A172 (cell line): ENCODE measurements around the gene WNT6. TPM values are rescaled to one million over a fixed set of nuclear protein-coding genes. Genes with fewer than 3 reads are reported as not detected.
A peak's percentile ranks its signal among the peaks of the same experiment; 100 is the strongest.

Experiments used
- DNase-seq: peaks from one replicate; pipeline ENCODE4 v3.0.0-alpha.2; 2015; ENCODE audit warnings: low spot score
- total RNA-seq: library from RNA; depleted of rRNA; stranded (reverse); fragments of >200 nt; shearing (Covaris generic); gene quantifications from 2 replicates; pipeline ENCODE4 v1.2.3, GENCODE V29; 2014; rRNA removed

Gene WNT6
- total RNA-seq, 1 experiment from 2014 or later: not detected

DNA sequence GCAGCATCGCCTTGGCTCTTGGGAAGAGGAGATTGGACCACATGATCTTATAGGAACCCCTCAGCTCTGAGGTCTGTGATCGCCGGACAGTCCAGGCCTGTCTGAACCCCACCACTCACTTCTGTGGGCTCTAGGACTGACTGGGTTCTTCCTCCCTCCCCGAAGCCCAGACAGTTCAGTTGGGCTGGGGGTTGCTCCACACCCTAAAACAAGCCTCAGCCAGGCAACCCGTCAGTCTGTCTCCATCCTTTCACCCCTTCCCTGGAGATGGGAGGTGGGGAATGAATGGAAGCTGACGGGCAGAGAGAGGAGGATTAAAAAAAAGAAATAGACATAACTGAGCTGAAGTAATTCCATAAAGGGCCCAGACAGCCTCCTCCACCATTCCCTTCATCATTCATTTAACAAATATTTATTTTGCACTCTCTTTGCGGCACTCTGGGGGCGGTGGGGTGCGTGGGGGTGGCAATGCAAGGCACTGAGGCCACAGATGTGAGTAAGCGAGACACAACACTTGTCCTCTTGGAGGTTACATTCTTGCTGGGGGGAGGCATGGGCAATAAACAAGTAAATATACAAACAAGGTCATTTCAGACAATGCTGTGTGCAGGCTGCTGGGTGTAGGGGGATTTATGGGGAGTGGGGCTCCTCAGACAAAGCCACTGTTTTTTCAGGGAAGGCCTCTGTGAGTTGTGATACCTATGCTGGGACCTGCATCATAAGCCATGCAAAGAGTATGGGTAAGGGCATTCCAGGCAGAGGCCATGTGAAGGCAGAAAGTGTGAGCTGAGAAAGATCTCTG, 33.9 kb downstream of the WNT6 start:
- no peak for DNase-seq

DNA sequence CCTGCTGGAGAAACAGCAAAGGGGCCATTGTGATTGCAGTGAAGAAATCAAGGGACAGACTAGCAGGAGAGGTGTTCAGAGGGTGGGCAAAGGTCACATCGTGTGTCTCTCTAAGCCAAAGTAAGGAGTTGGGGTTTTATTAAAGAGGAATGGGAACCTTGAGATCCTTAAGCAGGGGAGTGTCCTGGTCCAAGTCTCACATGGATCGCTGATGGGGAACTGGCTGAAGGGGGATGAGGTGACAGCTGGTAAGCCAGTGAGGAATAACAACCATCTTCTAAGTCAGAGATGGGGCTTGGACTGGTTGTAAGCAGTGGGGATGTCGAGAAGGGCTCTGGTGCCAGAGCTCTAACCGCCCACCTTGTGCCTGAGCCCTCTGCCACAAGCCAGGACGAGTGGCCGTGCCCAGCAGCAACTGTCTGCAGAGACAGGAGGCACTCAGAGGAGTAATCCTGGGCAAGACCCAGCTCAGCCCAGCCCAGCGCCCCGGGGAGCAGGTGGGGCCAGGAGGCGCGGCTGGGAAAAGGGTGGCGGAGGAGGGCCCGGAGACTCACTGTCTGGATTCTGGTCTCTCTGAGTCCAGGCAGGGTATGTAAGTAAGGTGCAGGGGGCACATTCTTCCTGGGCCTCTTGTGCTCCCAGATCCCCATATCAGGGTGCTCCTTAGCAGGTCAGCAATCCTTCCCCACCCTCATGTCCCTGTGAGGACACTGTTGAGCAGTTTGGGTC, 34.7 kb downstream of the WNT6 start:
- DNase-seq: no peak

DNA sequence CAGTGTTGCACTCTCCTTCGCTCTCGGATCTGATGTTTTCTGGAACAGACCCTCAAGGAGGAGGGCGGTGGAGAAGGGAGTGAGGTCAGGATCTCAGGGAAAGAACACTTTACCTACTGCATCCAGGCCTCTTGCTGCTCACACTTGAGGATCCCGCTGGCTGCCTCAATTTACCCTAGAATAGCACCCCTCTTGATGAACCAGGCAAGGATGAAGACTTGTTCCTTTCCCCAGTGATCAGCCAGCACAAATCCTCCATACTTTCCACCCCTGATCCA, 35.2 kb downstream of the WNT6 start:
- no peak for DNase-seq

DNA sequence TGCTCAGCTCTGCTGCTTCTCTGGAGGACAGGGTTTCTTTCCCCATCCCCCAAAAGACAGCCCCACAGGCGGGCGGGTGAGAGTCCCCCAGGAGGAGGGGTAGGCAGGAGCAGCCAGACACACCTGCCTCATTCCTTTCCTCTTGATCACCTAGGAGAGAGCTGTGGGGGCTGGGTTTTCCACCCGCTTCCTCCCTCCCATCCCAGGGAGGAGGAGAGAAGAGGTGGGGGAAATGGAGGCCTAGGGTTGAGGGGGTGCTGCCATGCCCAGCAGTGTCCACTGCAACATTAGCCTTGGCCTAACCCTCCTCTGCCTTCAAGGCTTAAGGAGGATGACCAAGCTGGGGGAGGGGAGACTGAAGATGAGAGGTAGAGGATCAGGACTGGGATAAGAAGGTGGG, 35.7 kb downstream of the WNT6 start:
- DNase-seq: no peak

DNA sequence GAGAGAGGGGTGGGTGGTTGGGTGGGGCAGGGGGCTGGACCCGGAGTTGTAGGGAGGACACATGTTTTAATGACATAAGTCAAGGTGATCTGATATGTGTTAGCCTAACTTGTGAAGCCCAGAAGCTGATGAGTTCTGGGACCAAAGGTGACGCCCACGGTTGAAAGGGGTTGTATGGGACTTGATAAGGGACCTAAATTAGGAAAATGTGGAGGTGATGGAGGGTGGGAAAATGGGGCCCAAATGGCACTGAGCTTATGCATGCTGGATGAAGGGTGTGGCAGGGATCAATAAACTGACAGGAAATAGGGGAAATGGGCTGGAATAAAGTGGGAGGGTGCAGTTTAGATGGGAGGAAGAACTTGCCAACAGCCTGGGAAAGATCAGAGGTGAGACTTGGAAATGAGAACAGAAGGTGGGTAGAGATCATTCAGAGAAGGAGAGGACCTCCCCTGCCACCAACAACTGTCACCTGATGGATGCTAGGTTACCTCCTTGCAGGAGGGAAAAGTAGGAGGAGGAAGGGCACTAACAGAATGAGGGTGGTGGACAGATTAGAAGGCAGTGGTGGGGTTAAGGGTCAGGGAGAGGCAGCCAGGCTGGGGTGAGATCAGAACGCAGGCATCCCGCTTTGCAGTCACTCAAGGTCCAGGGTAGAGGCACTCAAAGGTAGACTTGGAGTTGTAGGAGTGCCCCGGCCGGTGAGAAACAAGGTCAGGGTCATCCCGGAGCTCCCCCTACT, 36.3 kb downstream of the WNT6 start:
- peak; percentile 69 for DNase-seq

DNA sequence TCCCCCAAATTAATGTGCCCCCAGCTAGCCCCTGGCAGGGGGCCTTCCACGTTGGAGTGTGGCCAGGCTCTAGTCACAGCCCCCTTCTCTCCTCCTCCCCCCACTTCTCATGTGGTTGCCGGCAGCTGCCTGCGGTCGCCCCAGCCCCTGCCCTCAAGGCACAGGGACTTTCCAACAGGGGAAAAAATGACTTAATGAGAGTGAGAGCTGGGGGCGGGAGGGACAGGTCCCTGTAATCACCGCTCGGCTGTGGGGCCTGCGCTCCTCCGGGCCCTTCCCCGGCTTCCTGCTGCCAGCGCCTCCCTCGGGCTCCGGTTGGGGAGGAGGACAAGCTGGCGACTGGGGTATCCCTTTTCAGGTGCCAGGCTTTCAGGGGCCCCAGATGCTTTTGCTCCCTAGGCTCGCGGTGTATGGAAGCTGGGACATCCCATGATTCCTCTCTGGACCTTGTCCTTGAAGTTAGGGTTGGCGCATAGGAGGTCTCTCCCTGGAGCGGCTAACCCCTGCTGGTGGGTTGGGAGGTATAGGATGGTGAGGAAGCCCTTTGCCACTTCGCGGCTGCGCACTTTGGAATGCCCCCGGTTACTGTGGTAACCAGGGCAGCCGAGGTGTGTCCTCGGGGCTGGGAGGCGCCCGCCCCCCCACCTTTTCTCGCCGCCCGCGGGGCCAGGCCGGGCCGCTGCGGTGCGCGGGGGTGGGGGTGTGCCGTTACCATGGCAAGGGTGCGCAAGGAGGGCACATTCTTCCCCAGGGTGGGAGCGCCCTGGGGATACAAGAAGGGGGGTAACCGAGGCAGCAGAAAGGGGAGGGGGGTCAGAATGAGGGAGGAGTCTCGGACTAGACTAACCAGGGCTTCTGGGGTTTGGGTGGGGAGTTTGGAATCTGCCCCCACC, 37.1 kb downstream of the WNT6 start:
- DNase-seq: peak; percentile 82

DNA sequence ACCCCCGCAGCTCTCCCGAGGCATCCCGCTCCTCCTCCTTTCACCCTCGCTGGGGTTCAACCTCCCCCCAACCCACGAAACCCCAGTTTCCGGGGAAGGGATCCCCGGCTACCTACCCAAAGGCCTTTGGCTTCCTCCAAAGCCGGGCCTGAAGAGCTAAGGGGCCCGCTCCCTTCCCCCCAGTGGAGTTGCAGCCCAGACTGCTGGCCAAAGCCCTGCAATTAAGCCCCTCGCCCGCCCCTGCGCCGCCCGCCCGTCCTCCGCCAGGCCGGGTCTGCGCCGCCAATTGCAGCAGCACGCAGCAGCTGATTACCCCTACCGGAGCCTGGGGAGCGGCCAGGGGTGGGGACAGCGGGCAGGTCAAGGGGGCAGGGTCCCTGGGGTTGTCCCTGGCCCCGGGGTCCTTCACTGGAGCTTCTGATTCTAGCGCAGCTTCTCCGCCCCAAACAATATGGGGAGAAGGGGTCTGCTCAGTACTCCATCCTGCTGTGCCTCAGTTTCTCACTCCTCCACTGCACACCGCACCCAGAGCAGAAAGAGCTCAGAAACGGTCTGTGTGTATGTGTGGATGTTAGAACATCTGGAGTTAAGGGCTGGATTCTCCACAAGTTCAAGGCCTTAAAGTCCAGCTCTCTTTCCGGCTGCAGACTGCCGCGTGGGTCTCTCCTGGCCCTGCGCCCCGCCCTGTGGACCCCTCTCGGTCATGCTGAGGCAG, 37.9 kb downstream of the WNT6 start:
- no peak for DNase-seq

DNA sequence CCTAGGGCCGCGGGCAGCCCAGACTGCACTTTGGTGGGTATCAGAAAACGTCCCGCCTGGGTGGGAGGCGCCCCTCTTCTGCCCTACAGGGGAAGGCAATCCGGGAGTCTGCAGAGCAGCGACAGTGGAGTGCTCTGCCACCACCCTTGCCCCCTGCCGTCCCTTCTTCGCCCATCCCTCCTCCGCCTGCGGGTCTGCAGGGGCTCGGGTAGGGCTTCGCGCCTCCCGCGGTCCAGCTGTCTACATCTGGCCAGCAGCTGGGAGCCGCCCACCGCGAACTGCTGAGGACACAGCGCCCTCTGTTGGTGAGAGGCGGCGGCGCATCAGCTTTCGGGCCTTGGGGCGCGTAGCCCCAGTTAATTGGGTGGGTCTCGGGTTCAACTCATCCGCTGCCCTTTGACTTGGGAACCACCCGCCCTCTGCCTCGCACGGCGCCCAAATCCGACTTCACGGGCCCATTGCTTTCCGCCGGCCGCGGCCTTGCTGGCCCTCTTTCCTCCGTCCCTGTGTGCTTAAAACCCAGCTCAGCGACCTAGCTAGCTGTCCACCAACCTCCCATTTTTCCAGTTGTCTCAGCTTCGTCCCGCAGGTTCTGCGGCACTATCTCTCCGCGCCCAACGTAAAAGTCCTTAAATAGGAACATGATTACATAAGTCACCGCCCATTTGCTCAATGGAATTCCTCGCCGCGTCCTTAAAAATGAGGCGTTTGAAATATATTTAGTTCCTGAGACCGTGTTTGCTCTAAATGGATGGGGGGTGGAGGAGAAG, 38.7 kb downstream of the WNT6 start:
- DNase-seq: no peak

DNA sequence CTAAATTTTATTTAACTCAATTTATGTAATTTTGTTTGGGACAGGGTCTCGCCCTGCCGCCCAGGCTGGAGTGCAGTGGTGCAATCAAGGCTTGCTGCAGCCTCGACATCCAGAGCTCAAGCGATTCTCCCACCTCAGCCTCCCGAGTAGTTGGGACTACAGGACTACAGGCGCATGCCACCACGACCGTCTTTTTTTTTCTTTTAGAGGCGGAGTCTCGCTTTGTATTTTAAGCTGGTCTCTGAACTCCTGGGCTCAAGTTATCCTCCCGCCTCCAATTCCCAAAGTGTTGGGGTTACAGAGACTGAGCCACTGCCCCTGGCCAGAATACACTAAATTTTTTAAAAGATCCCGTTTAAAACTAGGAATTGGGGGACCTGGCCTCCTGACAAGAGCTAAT, 39.5 kb downstream of the WNT6 start:
- no peak for DNase-seq

DNA sequence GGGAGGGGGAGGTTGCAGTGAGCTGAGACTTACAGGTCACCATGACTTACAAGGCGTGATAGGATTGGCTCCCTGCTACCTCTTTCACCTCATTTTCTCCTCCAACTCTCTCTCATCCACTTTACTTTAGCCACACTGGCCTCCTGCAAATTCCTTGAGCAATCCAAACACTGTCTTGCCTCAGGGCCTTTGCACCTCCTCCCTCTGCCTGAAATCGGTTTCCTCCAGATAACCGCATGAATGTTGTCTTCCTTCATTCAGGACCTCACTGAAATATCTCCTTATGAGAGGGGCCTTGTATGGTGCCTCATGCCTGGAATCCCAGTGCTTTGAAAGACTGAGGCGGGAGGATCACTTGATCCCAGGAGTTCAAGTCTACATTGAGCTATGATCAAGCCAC, 42.8 kb downstream of the WNT6 start:
- no peak for DNase-seq

DNA sequence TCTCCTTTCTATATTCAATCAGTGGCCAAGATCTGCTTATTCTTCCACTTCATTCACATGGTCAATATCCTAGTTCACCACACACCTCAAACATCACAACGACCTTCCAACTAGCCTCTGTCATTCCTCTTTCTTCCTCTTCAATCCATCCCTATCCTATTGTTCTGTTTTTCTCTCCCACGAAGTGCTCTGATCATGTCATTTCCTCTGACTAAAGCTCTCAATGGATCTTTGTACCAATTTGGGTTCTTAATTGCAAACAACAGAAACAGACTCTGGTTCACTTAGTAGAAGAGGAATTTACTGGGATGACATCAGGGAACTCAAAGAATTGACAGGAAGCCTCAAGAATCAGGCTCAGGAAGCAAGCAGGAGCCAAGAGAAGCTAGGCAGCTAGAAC, 44.6 kb downstream of the WNT6 start:
- no peak for DNase-seq

DNA sequence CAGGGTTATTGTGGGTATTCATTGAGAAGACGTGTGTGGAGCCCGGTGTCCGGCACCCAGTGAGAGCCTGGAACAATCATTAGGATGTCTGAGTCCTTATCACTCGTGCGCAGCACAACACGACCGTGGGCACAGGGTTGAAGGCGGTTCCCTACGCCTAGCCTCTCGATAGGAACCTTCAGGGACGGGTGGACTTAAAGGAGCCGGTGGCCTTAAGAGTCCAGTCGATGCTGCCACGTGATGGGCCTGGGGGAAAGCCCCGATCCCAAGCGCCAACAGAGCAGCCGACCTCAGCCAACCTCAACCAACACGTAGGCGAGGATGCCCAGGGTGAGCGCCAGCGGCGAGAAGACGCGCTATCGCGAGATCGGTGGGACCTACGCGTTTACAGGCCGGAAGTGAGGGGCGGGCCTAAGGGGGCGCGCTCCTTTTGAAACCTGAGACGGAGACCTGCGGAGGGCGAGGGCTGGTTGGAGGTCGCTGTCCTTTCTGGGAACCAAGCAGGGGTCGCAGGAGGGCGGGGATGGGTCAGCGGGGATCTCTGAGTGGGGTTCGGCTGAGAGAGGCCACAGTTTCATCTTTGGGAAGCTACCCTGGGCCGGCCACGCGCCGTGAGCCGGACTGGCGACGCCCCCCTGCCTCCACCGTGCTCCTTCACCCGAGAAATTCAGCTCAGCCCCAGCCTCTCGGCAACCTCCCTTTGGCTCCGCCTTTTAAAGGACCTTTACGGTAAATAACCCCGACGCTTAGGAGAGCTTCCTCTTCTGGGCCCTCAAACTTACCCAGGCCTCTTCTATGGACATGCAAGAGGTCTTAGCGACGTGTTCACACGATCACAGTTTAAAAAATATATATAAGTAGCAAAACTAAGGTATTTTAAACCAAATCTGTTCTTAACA, 49.4 kb downstream of the WNT6 start:
- DNase-seq: peak; percentile 87

DNA sequence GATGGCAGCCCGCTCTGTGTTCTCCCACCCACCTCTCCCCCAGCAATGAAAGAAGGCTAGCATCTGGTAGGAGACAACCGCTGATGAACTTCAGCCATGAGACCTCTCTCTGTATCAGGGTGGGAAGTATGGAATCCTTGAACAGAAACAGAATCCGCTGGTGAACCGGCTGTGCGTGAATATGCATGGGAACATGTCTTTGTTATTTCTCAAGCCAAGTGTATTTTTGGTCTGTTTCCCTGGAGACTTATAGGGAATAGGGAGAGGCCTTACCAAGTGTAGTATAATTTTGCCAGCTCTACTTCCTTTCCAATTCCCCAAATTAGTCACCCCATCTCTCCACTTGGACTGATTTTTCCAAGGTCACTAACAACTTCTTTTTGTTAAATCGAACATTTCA, 51.1 kb downstream of the WNT6 start:
- no peak for DNase-seq

DNA sequence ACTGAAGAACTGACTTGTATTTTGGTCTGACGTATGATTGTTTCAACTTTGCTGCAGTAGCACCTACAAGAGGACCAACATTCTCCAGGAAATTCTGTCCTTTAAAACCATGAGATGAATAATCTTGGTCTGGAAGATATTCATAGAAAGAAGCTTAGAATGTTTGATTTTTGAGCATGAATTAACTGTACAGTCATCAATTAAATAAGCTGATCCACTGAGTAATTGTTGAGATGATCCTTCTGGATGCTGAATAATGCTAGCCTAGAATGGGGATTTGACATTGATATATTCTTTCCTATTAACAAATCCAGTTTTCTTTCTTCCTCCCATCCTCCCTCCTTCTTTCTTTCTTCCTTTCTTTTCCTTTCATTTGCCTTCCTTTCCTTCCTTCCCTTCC, 60.9 kb downstream of the WNT6 start:
- DNase-seq: no peak

Other genes with a start within 250 kb of the WNT6 start
- 14.1 and 18.3 TPM in 2 replicates for gene ZNF142, start 200.2 kb upstream of the WNT6 start, total RNA-seq
- 38.9 and 40.7 TPM in 2 replicates for gene BCS1L, start 200.1 kb upstream of the WNT6 start, total RNA-seq
- 53.5 and 63.0 TPM in 2 replicates for gene RNF25, start 187.8 kb upstream of the WNT6 start, total RNA-seq
- 29.5 and 33.0 TPM in 2 replicates for gene STK36, start 187.7 kb upstream of the WNT6 start, total RNA-seq
- gene TTLL4, start 149.0 kb upstream of the WNT6 start, total RNA-seq: 11.0 and 12.4 TPM in 2 replicates
- gene CYP27A1, start 77.7 kb upstream of the WNT6 start, total RNA-seq: 0.07 TPM in 1 of 2 replicates, not detected in the other
- not detected in 2 replicates for gene PRKAG3, start 28.0 kb upstream of the WNT6 start, total RNA-seq
- gene WNT10A, start 21.0 kb downstream of the WNT6 start, total RNA-seq: 0.36 and 1.5 TPM in 2 replicates
- gene CDK5R2, start 99.9 kb downstream of the WNT6 start, total RNA-seq: 0.03 and 0.57 TPM in 2 replicates
- not detected in 2 replicates for gene FEV, start 125.4 kb downstream of the WNT6 start, total RNA-seq
- not detected in 2 replicates for gene CRYBA2, start 133.6 kb downstream of the WNT6 start, total RNA-seq
- 0.26 and 0.55 TPM in 2 replicates for gene CFAP65, start 181.7 kb downstream of the WNT6 start, total RNA-seq
- 0.03 TPM in 1 of 2 replicates, not detected in the other for gene IHH, start 201.1 kb downstream of the WNT6 start, total RNA-seq